Jurkat, Clone E6-1 (cell line): Measurements from ENCODE around the gene CASK.
A peak's percentile ranks its signal among the peaks of the same experiment; 100 is the strongest.
"Not testable (repeated sequence)": the region's sequence is repeated elsewhere in the genome, so short reads cannot be mapped to it uniquely, and the experiment has no call there.

Source experiments
- DNase-seq: peaks from one replicate; pipeline ENCODE4 v3.0.0-alpha.2; 2011; ENCODE audit warnings: low read depth, low spot score
- H3K4me3 ChIP-seq: 2 replicates; pipeline ENCODE4 v1.5.1; 2011; ENCODE audit warnings: mild to moderate bottlenecking, low read length, control low read depth, moderate library complexity

The CASK gene

GRCh38 chrX:41716767-41717473, 206.4 kb downstream of the CASK start:
- no peak for DNase-seq
- no peak overlapping the region for H3K4me3 ChIP-seq

- H3K4me3 ChIP-seq, result no peak overlapping the region
- no peak for DNase-seq
These were observed 207.1 kb downstream of the CASK start for GRCh38 chrX:41716222-41716621.

GRCh38 chrX:41711021-41711667, 212.2 kb downstream of the CASK start:
- H3K4me3 ChIP-seq, result no peak overlapping the region
- DNase-seq, result no peak

GRCh38 chrX:41708486-41708885, 214.9 kb downstream of the CASK start:
- DNase-seq, result no peak
- H3K4me3 ChIP-seq, result no peak overlapping the region

GRCh38 chrX:41707218-41707617, 216.1 kb downstream of the CASK start:
- DNase-seq, result no peak
- H3K4me3 ChIP-seq, result no peak overlapping the region

GRCh38 chrX:41705680-41706374, 217.5 kb downstream of the CASK start:
- H3K4me3 ChIP-seq, result no peak overlapping the region
- DNase-seq, result no peak

- no peak overlapping the region for H3K4me3 ChIP-seq
- DNase-seq, result no peak
These were observed 218.3 kb downstream of the CASK start for GRCh38 chrX:41705042-41705441.

- no peak overlapping the region for H3K4me3 ChIP-seq
- no peak for DNase-seq
These were observed 219.8 kb downstream of the CASK start for GRCh38 chrX:41703574-41704029.

GRCh38 chrX:41695426-41695825, 227.9 kb downstream of the CASK start:
- no peak overlapping the region for H3K4me3 ChIP-seq
- DNase-seq, result no peak

- DNase-seq, result no peak
These were observed 230.3 kb downstream of the CASK start for GRCh38 chrX:41693024-41693423.

GRCh38 chrX:41692162-41692749, 231.1 kb downstream of the CASK start:
- no peak for DNase-seq
- no peak overlapping the region for H3K4me3 ChIP-seq

More at GRCh38 chrX:41693024-41693423, 230.3 kb downstream of the CASK start:
- no peak overlapping the region for H3K4me3 ChIP-seq

GRCh38 chrX:41689711-41690110, 233.6 kb downstream of the CASK start:
- H3K4me3 ChIP-seq, result no peak overlapping the region

GRCh38 chrX:41688835-41689234, 234.5 kb downstream of the CASK start, which contains the start of gene GPR34:
GPR34 (plus strand) TSS chrX:41688973; CDS start chrX:41695634, 6,661 bp downstream.
- peak; percentile 19 for DNase-seq
- H3K4me3 ChIP-seq, result no peak within 1 kb of the TSS

More at GRCh38 chrX:41689711-41690110, 233.6 kb downstream of the CASK start:
- DNase-seq, result no peak

- no peak for DNase-seq
These were observed 235.2 kb downstream of the CASK start for GRCh38 chrX:41688156-41688555.

GRCh38 chrX:41686788-41687187, 236.6 kb downstream of the CASK start:
- no peak overlapping the region for H3K4me3 ChIP-seq
- no peak for DNase-seq

More at GRCh38 chrX:41688156-41688555, 235.2 kb downstream of the CASK start:
- H3K4me3 ChIP-seq, result no peak overlapping the region

GRCh38 chrX:41684940-41685339, 238.4 kb downstream of the CASK start:
- H3K4me3 ChIP-seq, result no peak overlapping the region
- DNase-seq, result no peak

- no peak overlapping the region for H3K4me3 ChIP-seq
- no peak for DNase-seq
These were observed 239.2 kb downstream of the CASK start for GRCh38 chrX:41684138-41684537.

- DNase-seq, result no peak
These were observed 245.9 kb downstream of the CASK start for GRCh38 chrX:41677183-41678060.

GRCh38 chrX:41676361-41676760, 247.0 kb downstream of the CASK start:
- DNase-seq, H3K4me3 ChIP-seq: not testable (repeated sequence)

More at GRCh38 chrX:41677183-41678060, 245.9 kb downstream of the CASK start:
- H3K4me3 ChIP-seq, result no peak overlapping the region
